Muscle layer of duodenum (tissue), 2 donors: Measurements from ENCODE around the gene TDRD9.

Experiments used
- H3K27ac ChIP-seq: one replicate; pipeline ENCODE4 v1.7.0; 2013; ENCODE audit warnings: mild to moderate bottlenecking, low read length
- H3K27me3 ChIP-seq: one replicate; pipeline ENCODE4 v1.7.0; 2013; ENCODE audit warnings: low read depth, mild to moderate bottlenecking, control low read depth, low read length
- H3K36me3 ChIP-seq, 2 donors: one replicate each; pipeline ENCODE4 v1.7.0; 2013; ENCODE audit warnings: low read length in 2 of 2, control low read depth in 1 of 2, mild to moderate bottlenecking in 1 of 2; ENCODE audit not compliant: insufficient read depth in 2 of 2, control insufficient read depth in 1 of 2
- H3K4me1 ChIP-seq, 2 donors: one replicate each; pipeline ENCODE4 v1.7.0; 2013; ENCODE audit warnings: low read length in 2 of 2, mild to moderate bottlenecking in 2 of 2, control low read depth in 1 of 2, moderate library complexity in 1 of 2; ENCODE audit not compliant: insufficient read depth in 2 of 2, control insufficient read depth in 1 of 2
- H3K4me3 ChIP-seq, 2 donors: one replicate each; pipeline ENCODE4 v1.7.0; 2013; ENCODE audit warnings: low read length in 2 of 2, low read depth in 1 of 2, mild to moderate bottlenecking in 1 of 2
- H3K9me3 ChIP-seq, 2 donors: one replicate each; pipeline ENCODE4 v1.7.0; 2013; ENCODE audit warnings: low read length in 2 of 2, control low read depth in 1 of 2, mild to moderate bottlenecking in 1 of 2; ENCODE audit not compliant: control insufficient read depth in 1 of 2
- donor health status: healthy.

Gene TDRD9

DNA sequence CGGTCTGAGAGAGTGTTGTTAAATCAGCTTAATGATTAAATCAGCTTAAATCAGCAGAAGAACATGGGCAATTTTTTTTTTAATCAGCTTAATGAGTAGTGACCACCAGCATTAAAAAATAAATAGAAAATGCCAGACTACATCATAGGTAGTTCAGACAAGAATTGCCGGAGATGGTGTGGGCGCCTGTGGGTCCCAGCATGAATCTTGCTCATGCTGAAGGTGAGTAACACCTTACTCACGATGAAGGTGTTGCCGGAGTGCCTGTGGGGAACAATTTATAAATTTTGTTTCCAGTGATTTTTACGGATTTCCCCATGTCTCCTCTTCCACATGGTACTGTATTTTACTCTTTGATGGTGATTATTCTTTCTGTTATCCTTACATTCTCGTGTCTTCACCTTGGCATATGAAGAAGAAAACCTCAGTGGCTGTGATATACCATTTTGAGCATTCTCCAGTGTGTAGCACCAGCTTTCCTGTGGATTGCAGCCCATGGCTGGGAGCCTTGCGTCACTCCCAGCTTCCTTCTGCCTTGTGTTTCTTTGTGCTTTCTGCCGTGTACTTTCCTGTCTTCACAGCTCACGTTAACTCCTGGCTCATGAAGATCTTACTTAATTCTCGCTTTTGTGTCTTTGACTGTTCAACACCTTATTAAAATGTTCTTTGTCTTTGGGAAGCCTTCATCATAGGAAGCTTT lies 4.7 kb downstream of the TDRD9 start:
- no peaks in the 10 kb centered on the region for H3K4me1 ChIP-seq
- no peak overlapping the region for H3K27ac ChIP-seq
- no peak overlapping the region for H3K4me3 ChIP-seq
- no peaks in the 10 kb centered on the region for H3K27me3 ChIP-seq
- no peaks in the 10 kb centered on the region for H3K36me3 ChIP-seq
- no peaks in the 10 kb centered on the region for H3K9me3 ChIP-seq

DNA sequence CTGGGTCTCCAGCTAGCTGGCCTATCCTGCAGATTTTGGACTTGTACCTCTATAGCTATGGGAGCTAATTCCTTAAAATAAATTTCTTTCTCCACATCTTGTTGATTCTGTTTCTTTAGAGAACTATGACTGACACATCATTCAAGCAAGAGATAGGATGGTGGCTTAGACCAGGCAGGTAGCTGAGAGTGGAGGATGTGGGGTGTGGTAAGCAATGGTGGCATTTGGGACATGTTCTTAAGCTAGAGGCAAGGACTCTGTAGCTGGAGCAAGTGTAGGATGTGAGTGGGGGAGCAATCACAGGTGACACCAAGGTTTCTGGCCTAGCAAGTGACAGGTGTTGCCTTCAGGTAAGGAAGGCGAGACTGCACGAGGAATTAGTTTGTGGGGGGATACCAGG lies 6.8 kb downstream of the TDRD9 start:
- Histone ChIP-seq H3K36me3 (no peaks in the 10 kb centered on the region), H3K27me3 (no peaks in the 10 kb centered on the region), H3K9me3 (no peaks in the 10 kb centered on the region), H3K4me3 (no peak overlapping the region), H3K27ac (no peak overlapping the region), H3K4me1 (no peaks in the 10 kb centered on the region)

DNA sequence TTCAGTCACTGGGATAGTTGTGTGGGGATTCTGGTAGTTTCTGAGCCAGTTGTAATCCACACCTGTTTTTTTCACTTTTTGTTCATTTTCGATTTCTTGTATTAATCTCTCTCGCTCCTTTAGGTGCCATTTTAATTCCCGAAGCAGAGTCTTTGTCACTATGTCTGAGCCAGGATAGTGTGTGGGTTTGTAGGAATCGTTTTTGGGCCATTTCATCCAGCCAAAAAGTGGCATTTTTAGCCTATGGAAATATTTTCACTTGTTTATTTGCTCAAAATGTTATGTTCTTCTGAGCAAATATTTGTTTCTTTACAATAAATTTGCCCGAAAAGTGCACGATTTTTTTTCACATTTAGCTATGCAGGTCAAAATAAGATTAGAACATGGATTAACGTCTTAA lies 13.2 kb downstream of the TDRD9 start:
- no peak overlapping the region for H3K27ac ChIP-seq
- no peak overlapping the region for H3K4me3 ChIP-seq
- no peaks in the 10 kb centered on the region for H3K4me1 ChIP-seq
- no peaks in the 10 kb centered on the region for H3K27me3 ChIP-seq
- H3K9me3 ChIP-seq: peaks cover 0 to under 1% of the 10 kb centered on the region in 2 donors
- no peaks in the 10 kb centered on the region for H3K36me3 ChIP-seq

- Histone ChIP-seq H3K27ac (no peak within 1 kb of the TSS), H3K9me3 (peaks cover 0 to 6% of the 10 kb centered on the region in 2 donors), H3K4me3 (no peak within 1 kb of the TSS), H3K4me1 (no peaks in the 10 kb centered on the region), H3K36me3 (no peaks in the 10 kb centered on the region), H3K27me3 (no peaks in the 10 kb centered on the region)
These were observed 13.9 kb downstream of the TDRD9 start, which contains the start of gene RD3L for GRCh38 chr14:103941973-103942736. TSS of gene RD3L (minus strand) at chr14:103942529. CDS start at chr14:103941695, 834 bp downstream.

DNA sequence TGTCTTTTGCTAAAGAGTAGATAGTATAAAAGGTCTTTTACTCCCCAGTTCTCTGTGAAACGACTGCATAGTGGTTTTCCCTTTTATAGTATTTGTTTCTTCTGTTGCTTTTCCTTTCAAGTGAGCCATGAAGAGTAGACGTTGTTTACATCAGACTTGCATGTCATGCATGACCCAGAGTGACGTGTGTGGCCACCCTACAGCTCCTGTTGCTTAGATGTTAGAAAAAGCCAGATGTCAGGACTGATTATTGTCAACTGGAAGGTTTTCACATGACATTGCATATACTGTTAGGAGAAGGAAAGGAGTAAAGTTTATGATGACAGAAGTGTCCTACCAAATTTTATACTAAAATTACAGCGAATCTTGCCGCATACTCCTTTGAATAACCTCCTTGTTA lies 15.4 kb downstream of the TDRD9 start:
- no peaks in the 10 kb centered on the region for H3K4me1 ChIP-seq
- no peak overlapping the region for H3K4me3 ChIP-seq
- no peak overlapping the region for H3K27ac ChIP-seq
- H3K27me3 ChIP-seq: no peaks in the 10 kb centered on the region
- no peaks in the 10 kb centered on the region for H3K36me3 ChIP-seq
- peaks cover 0 to 8% of the 10 kb centered on the region in 2 donors for H3K9me3 ChIP-seq

DNA sequence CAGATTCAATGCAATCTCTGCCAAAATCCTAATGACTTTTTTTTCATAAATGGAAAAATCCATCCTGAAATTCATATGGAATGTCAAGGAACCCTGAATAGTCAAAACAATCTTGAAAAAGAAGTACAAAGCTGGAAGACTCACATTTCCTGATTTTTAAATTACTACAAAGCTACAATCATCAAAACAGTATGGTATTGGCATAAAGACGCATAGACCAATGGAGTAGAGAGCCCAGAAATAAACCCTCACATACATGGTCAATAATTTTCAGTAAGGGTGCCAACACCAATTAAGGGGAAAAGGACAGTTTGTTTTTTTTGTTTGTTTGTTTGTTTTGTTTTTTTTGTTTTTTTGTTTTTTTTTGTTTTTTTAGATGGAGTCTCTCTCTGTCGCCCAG lies 18.7 kb downstream of the TDRD9 start:
- no peaks in the 10 kb centered on the region for H3K4me1 ChIP-seq
- H3K36me3 ChIP-seq: no peaks in the 10 kb centered on the region
- no peak overlapping the region for H3K27ac ChIP-seq
- H3K4me3 ChIP-seq: no peak overlapping the region
- H3K9me3 ChIP-seq: peaks cover 0 to 8% of the 10 kb centered on the region in 2 donors
- H3K27me3 ChIP-seq: no peaks in the 10 kb centered on the region

- peaks cover 0 to 8% of the 10 kb centered on the region in 2 donors for H3K9me3 ChIP-seq
- H3K4me3 ChIP-seq: no peak overlapping the region
- no peaks in the 10 kb centered on the region for H3K36me3 ChIP-seq
- H3K4me1 ChIP-seq: no peaks in the 10 kb centered on the region
- no peaks in the 10 kb centered on the region for H3K27me3 ChIP-seq
- no peak overlapping the region for H3K27ac ChIP-seq
These were observed 20.2 kb downstream of the TDRD9 start for GRCh38 chr14:103948442-103948841.

- Histone ChIP-seq H3K4me3 (no peak overlapping the region), H3K27ac (no peak overlapping the region), H3K36me3 (no peaks in the 10 kb centered on the region), H3K27me3 (no peaks in the 10 kb centered on the region), H3K9me3 (peaks cover 0 to 8% of the 10 kb centered on the region in 2 donors), H3K4me1 (no peaks in the 10 kb centered on the region)
These were observed 21.0 kb downstream of the TDRD9 start for GRCh38 chr14:103949131-103949790.

DNA sequence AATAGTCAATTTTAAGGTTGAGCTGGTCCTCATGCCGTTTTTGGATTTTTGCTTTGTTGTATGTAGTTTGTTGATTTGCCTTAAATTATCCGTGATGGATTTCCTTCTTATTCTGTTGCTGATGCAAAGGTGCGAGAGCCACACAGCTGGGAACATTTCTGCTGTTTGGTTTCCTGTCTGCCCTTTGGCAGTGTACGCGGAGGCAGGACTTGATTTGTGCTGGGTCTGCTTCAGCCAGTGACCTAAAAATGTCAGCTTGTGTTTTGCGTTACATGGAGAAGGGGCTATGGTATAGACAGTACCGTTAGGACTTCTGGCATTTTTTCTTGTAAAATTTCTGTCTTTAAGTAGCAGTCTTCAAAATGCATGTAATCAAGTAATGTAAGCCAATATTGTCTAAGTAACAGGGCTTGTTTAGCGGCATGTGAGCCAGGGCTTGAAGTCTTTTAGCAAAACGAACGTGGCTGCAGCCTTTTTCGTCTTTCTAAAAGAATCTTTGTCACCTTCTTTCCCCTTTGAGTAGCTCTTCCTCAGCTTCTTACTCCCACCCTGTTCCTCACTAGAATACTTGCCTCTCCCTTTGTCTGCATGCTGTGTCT lies 32.3 kb downstream of the TDRD9 start:
- Histone ChIP-seq H3K4me1 (no peaks in the 10 kb centered on the region), H3K36me3 (no peaks in the 10 kb centered on the region), H3K4me3 (no peak overlapping the region), H3K27ac (no peak overlapping the region), H3K9me3 (no peaks in the 10 kb centered on the region), H3K27me3 (no peaks in the 10 kb centered on the region)

DNA sequence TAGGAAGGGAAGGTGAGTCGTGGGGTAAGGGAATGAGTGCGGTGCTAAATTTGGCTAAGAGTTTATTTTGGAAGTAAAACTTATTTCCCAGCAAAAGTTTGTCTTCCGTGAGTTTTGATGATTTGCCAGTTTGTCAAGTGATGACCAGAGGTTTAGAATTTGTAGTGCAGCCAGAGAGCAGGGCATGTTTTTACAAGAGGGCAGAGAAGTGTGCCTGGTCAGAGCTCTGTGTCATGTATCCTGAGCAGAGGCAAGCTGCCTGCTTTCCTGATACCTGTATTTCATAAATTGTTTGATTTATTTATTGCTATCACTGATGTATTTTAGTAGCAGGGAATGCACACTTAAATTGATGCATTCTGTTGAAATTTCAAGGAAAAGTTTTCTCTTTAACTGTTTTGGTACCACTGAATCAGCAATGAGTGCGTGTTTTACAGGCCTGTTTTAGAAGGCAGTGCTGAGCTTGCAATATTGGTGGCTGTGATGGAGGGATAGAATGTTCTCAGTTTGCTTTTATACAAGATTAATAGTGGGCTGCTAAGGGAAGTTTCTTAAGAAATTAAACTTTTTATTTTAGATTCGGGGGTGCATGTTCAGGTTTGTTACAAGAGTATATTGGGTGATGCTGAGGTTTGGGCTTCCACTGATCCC lies 33.8 kb downstream of the TDRD9 start:
- Histone ChIP-seq H3K27me3 (no peaks in the 10 kb centered on the region), H3K4me3 (no peak overlapping the region), H3K27ac (no peak overlapping the region), H3K9me3 (no peaks in the 10 kb centered on the region), H3K36me3 (no peaks in the 10 kb centered on the region), H3K4me1 (no peaks in the 10 kb centered on the region)

DNA sequence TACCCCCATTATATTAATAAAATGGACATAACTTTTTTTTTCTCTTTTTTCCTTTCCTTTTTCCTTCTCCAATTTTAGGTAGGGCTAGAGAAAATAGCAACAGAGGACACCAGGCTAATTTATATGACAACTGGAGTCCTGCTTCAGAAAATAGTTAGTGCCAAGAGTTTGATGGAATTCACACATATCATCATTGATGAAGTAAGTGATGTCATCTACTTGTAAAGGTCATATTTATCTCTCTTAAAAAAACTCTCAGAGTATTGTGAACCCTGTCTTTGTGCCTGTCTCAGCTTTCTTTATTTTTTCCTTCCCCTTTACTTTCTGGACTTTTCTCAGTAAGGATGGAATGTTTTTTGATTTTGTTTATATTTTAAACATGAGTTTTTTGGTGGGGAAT lies 38.4 kb downstream of the TDRD9 start:
- Histone ChIP-seq H3K4me1 (no peaks in the 10 kb centered on the region), H3K9me3 (no peaks in the 10 kb centered on the region), H3K27me3 (no peaks in the 10 kb centered on the region)

More for the DNA sequence above, 38.4 kb downstream of the TDRD9 start:
- Histone ChIP-seq H3K36me3 (no peaks in the 10 kb centered on the region), H3K4me3 (no peak overlapping the region), H3K27ac (no peak overlapping the region)
